Fibroblast of skin of back (primary cell): Measurements from ENCODE around the gene NLGN1.

ENCODE experiments used
- DNase-seq: peaks from one replicate; pipeline ENCODE4 v3.0.0-alpha.2; 2013

Gene NLGN1

DNA sequence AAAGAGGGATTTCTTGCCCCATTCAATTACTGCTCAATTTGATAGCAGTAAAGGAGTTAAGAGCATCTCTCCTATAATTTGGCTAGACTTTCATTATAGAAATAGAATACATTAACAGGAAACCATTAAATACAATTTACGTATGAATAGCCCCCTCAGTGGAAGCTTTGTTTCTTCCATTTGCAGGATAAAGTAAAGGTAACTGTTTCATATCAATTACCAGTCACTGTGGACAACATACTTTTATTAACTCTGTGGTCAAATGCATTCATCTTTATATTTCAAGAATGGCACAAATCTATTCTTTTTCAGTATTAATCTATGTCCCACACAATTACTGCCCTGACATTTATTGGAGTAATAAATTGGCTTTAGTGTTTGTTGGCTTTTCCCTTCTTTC lies 613.4 kb downstream of the NLGN1 start:
- DNase-seq: no peak

GRCh38 chr3:174016186-174016585 lies 618.6 kb downstream of the NLGN1 start:
- peak; percentile 75 for DNase-seq

DNA sequence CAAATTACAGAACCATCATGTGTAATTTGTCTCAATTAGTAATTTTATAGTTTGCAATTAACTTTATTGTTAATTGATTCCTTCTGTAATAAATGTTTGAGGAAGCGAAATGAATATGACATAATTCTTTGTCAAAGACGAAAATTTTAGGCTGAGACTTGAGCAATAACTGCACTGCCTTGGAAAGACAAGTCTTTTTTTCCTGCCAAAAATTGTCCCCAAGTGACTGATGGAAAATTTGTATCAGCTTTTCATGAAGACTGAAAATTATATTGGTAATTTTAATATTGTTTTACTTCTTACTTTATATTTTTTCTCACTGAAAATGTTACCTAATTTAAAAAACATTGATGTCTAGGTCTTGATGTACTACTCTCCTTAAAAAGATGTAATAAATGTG lies 622.6 kb downstream of the NLGN1 start:
- no peak for DNase-seq

- DNase-seq: peak; percentile 3
These were observed 625.9 kb downstream of the NLGN1 start for GRCh38 chr3:174023421-174023820.

DNA sequence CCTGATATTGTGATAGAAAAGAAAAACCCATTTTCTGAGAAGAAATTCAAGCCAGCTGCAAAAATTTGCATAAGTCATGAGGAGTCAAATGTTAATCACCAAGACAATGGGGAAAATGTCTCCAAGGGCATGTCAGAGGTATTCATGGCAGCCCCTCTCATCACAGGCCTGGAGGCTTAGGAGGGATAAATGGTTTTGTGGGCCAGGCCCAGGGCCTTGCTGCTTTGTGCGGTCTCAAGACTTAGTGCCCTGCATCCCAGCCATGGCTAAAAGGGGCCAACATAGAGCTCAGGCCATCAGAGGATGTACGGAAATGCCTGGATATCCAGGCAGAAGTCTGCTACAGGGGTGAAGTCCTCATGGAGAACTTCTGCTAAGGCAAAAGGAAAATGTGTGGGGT lies 631.1 kb downstream of the NLGN1 start:
- DNase-seq: no peak

GRCh38 chr3:174035328-174035886 lies 637.9 kb downstream of the NLGN1 start:
- DNase-seq: no peak

DNA sequence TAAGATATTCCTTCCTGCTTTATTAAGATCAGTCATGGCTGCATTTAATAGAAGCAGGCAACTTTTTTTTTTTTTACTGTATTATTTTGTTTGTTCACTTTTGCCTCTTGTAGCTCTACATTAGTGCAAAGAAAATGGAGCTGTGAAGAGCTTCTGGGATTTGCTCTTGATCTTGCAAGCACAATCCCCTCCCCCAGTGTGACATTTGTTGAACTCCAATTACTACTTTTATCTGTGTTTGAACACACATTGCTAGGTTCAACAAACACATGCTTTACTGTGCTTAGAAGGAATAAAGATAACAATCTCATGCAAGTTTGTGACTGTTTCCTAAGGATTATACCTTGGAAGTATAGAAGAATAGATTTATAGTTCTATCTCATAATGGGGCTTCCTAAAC lies 648.8 kb downstream of the NLGN1 start:
- no peak for DNase-seq

DNA sequence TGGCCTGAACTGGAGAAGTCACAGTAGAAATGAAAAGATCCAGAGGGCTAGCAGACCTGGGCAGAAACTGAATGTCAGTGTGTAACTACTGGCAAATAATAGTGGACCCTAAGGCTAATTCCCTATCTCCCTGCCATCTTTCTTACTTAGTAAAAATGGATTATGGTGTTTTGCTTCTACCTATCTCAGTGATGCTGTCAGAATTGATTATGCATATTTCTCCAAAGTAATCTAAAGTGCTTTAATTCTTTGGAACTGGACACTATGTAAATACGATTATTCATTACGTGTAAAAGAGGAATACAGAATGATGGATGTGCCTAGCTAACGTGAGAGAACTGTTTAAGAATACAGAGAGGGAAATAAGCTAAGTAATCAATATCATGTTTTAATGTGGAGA lies 651.9 kb downstream of the NLGN1 start:
- no peak for DNase-seq

DNA sequence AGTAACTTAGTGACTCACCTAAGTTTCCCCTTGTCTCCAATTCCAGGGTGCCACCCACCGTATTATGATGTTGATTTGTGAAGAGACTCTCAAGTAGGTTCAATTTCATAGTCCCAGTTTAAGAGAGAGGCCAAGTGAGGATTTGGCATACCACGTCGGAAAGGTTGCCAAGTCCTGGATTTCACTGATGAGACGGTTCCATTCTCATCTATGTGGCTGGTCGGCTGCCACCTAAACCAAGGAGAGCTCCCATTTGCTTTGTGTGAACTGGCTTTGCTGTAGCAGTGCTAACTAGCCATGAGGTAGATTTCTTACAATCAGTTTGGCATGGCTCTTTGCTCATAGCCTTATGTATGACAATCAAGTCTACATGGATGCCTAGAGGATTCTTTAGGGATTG lies 653.6 kb downstream of the NLGN1 start:
- no peak for DNase-seq

GRCh38 chr3:174058804-174059203 lies 661.3 kb downstream of the NLGN1 start:
- DNase-seq: no peak

- DNase-seq: no peak
These were observed 662.9 kb downstream of the NLGN1 start for GRCh38 chr3:174060431-174060830.

DNA sequence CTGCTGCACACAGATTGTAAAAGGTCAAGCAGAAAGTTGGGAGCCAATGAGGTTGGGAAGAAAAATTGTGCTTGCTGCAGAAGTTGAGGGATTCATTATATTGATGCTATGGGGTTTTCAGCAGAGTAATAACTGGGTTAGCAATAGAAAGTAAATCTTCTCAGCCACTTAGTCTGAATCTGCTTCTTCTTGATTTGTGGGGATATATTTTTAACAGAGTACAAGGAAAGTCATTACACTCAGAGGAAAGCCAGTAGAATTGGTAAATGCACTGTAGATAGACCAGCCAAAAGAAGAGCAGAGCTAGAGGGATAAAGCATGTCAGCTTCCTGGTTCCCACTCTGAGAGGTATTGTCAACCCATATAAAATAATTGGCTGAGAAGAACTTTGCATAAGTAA lies 663.6 kb downstream of the NLGN1 start:
- DNase-seq: no peak

DNA sequence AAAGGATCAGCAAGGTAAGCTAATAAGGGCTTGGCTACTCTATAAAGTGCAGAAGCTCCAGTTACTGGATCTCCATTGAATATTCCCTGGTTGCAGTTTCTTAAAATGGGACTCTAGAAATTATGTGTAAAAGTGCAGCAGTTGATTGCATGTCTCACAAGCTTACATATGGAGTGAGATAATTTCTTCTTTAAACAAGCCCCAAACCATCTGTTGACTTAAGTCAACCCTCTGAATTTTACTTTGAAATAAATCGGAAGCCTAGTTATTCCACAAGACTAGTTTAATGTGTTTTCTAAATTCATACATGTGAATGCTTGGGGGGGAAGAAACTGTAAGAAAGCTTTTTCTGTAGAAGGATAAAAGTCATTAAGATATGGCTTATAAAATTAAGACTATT lies 664.2 kb downstream of the NLGN1 start:
- no peak for DNase-seq

DNA sequence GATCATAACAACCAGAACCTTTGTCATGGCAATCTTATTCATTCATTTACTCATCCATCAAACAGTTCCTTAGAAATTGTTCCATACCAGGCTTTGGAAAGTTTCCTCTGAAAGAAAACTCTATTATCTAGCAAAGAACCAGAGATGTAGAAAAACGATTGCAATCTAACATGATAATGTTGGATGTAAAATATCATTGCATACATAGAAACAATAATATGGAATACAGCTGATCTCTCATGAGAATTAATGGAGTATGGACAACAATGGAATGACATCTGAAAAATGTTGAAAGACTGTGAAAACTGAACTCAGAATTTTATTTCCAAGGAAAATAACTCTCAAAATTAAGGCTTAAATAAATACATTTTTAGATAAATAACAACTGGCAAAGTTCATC lies 665.4 kb downstream of the NLGN1 start:
- no peak for DNase-seq

DNA sequence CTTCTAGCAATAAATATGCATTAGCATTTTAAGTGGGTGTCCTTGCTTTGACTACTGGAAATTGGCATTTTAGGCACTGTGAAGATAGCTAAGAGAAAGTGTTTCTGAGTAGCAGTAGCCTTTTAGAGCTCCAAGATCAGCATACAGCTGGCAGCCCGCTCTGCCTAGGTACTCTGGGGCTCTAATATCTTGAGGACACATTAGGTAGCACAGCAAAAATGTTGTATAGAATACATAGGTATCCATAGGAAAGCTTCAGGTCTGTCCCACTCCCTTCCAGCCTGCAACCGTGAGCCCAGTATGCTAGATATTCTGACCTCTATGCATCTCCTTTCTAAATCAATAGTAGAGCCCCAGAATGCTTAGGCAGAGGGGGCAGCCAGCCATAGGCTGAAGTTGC lies 670.5 kb downstream of the NLGN1 start:
- no peak for DNase-seq

- DNase-seq: no peak
These were observed 675.1 kb downstream of the NLGN1 start for GRCh38 chr3:174072675-174073074.

DNA sequence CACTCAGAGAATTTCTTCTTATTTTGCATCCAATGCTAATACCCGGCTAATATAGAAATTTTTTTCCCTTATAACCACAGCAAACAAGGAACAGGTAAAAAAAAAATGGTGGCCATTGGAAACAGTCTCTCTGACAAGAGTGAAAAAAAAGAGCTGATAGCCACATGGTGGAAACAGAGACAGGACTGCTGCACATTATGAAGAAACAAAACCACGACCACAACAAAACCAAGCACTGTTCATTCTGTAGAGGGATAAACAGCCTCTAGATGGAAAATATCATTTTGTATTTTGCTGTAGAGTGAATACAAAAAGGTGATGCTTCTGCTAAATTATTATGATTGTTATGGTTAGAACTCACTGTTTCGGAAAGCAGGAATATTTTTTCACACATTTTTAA lies 686.2 kb downstream of the NLGN1 start:
- no peak for DNase-seq

DNA sequence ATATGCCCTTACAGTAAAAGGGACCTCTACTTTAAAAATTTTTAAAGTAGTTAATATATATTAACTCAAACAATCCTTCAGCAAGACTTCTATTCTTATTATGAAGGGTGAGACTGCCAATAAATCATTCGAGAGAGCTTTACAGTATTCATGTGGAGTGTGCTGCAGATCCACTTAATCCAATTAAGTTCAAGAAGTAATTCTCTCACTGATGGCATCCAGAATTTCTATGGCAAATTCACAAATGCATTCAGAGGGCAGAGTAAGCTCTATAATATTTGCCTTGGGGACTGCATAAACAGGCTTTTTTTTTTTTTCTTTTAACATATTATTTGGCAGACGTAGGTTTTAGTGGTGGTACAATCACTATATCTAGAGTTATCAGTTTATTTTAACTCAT lies 692.0 kb downstream of the NLGN1 start:
- no peak for DNase-seq

- DNase-seq: no peak
These were observed 697.1 kb downstream of the NLGN1 start for GRCh38 chr3:174094669-174095068.

DNA sequence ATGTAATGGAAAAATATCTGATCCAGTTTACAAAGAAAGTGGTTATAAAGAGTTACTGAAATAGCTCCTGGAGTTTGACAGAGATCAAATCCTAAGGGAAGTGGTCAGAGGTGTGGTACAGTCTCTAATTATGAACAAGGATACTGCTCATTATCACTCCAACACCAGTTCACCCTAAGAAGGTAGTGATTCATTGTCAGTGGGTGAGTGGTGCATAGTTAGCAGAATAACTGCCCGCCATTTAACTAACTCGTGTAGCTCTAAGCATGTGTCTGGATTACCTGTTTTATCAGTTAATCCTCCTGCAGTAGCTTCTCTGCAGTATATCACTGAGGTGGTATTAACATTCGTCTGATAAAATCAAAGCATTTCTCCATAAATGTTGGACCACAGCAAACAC lies 700.1 kb downstream of the NLGN1 start:
- DNase-seq: no peak

DNA sequence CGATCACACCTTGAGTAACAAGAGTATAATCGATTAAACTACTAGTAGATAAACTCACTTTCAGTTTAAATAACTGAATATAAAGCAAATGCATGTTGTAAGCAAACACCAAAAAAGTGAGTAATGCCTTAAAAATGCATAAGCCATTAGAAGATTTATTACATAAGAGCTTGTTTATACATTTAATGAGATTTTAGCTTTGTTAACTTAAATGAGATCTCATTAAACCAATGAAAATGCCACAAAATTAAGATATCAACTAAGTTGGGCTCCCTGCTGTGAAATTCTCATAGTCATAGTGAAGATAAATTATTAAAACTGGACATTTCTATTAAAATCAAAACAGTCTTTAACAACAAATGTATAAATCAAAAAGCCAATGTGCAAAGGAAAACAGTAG lies 701.2 kb downstream of the NLGN1 start:
- no peak for DNase-seq

- no peak for DNase-seq
These were observed 702.2 kb downstream of the NLGN1 start for GRCh38 chr3:174099724-174100123.

- no peak for DNase-seq
These were observed 703.2 kb downstream of the NLGN1 start for GRCh38 chr3:174100744-174101143.

- DNase-seq: no peak
These were observed 703.7 kb downstream of the NLGN1 start for GRCh38 chr3:174101244-174101643.

DNA sequence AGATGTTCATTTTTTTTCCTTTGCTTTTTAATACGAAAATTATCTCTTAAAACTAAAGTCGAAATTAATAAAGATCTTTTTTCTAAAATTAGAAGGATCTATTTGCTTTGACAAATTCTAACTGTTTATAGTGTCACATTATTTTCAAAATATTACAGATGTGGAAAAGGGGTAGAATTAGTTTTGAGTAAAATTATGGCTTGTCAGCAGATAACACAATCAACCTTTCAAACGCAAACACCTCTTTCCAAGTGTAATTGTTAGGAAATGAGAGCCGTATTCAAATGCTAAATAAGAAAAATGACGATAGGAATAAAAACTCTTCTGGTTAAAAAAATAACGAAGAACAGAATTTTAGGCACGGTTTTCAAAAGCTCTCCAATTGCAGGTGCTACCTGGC lies 704.7 kb downstream of the NLGN1 start:
- no peak for DNase-seq

- no peak for DNase-seq
These were observed 705.3 kb downstream of the NLGN1 start for GRCh38 chr3:174102866-174103265.
